ENCODE results near the gene BAG5. TPM values are rescaled to one million over a fixed set of nuclear protein-coding genes. Genes with fewer than 3 reads are reported as not detected.
A peak's percentile ranks its signal among the peaks of the same experiment; 100 is the strongest.

The BAG5 gene
- total and polyA plus RNA-seq, 2 donors (not counting 1 experiment from before 2014, with no cell fraction given), result 7.4 to 31.6 TPM

DNA sequence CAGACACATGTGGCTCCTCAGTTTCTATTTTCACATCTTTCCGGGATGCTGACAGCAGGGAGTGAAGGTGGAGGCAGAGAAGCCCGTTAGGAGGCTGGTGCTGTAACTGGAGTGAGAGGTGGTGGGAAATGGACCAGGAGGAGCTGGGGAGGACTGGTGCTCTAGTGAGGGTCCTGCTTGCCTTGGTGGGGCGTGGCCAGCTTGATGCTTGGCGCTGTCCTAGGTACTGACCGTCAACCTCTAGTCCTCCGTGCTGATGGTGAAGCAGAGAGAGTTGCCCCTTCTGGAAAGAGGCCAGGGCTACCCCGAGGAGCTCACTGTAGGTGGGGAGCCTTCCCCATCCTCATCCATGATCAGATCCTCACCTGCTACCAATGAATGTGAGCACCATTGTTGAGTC lies 32.1 kb downstream of the BAG5 start:
- Mint-ChIP-seq H3K9me3 (ENCODE audit: insufficient read depth) (no peaks in the 10 kb centered on the region), H3K27ac (peak overlapping the region; percentile 95), H3K4me3 (peak overlapping the region; percentile 88), H3K27me3 (no peaks in the 10 kb centered on the region), H3K4me1 (peaks cover 48% of the 10 kb centered on the region)
- POLR2A ChIA-PET, result interaction anchor here (0.6 to 1.1 kb wide), 2 partner anchors 31 to 1771 kb away, joined by 3 to 4 read pairs; partner anchors contain the start of genes BAG5 and BRF1
- peaks cover 33 to 49% of the 10 kb centered on the region in 2 donors for H3K4me1 ChIP-seq (ENCODE audit: control insufficient read depth in 2 of 2, insufficient read depth in 2 of 2, low read length in 2 of 2)
- no peak overlapping the region for H3K9ac ChIP-seq (ENCODE audit: low read length)
- H3K27me3 ChIP-seq (replicated peaks in 1 of 4; ENCODE audit: control extremely low read depth in 1 of 4, control insufficient read depth in 3 of 4, insufficient read depth in 4 of 4, low read length in 3 of 4), result no peaks in the 10 kb centered on the region
- no peak overlapping the region for H3K27ac ChIP-seq (ENCODE audit: low read length in 2 of 2)
- no peak overlapping the region for H3K4me3 ChIP-seq (ENCODE audit: control extremely low read depth in 1 of 5, extremely low read depth in 1 of 5, insufficient read depth in 1 of 5, low read depth in 2 of 5, low read length in 4 of 5)
- ATAC-seq (ENCODE audit: low read depth) (no peak), DNase-seq (no peak)
- WGBS (ENCODE audit: insufficient coverage), result 92% methylated on average over 6 of the region's 7 CpGs
- peaks cover 24% of the 10 kb centered on the region for H3K79me2 ChIP-seq (ENCODE audit: control insufficient read depth, insufficient read depth, low read length)
- H3K4me2 ChIP-seq (replicated peaks; ENCODE audit: low read depth, low read length, poor library complexity, severe bottlenecking), result peak overlapping the region; percentile 96
- TF ChIP-seq CTCF (IDR thresholded peaks at IDR 0.05) (no peak), EZH2 (IDR thresholded peaks at IDR 0.05; ENCODE audit: borderline replicate concordance, insufficient read depth, low read depth, low read length, poor library complexity, severe bottlenecking) (no peak)
- H3K9me3 ChIP-seq (ENCODE audit: control extremely low read depth in 1 of 3, control insufficient read depth in 2 of 3, insufficient read depth in 1 of 3, low read length in 2 of 3), result no peaks in the 10 kb centered on the region
- H4K20me1 ChIP-seq (ENCODE audit: control insufficient read depth, insufficient read depth, low read length, poor library complexity, severe bottlenecking), result peaks cover 34% of the 10 kb centered on the region
- CTCF ChIA-PET, result interaction anchor here (0.8 to 6.2 kb wide), 4 partner anchors 9 to 30 kb away, joined by 3 to 42 read pairs (median 20); no protein-coding TSS in a partner anchor
- H3K36me3 ChIP-seq (replicated peaks in 1 of 2; ENCODE audit: control extremely low read depth in 1 of 2, control insufficient read depth in 1 of 2, extremely low read depth in 1 of 2, insufficient read depth in 2 of 2, low read length in 1 of 2), result peaks cover 0 to 11% of the 10 kb centered on the region in 2 experiments
- intact Hi-C loops (cut with micrococcal nuclease), result no loop called here
- no peak overlapping the region for H2AFZ ChIP-seq (ENCODE audit: insufficient read depth, low read depth, low read length, poor library complexity, severe bottlenecking)

All from B cell (primary cell).